Caco-2 (cell line): Measurements from ENCODE around the gene ARPC5L. TPM values are rescaled to one million over a fixed set of nuclear protein-coding genes. Genes with fewer than 3 reads are reported as not detected.
"Not testable (repeated sequence)": the region's sequence is repeated elsewhere in the genome, so short reads cannot be mapped to it uniquely, and the experiment has no call there.

Source experiments
- BruUV-seq: library from RNA; stranded (reverse); fragments of 400-500 nt; replicated peaks from 2 replicates; lab custom pipeline; 2021; lab: Mats Ljungman, UMichigan
- CTCF ChIA-PET: fragments of 300-600 bp; sonication (Branson Sonifier 250); formaldehyde crosslinking; loops from one replicate; lab custom pipeline; 2022; ENCODE audit warnings: antibody characterized with exemption; lab: Charles Lee
- POLR2A ChIA-PET: fragments of 300-600 bp; sonication (Branson Sonifier 250); formaldehyde crosslinking; loops from one replicate; lab custom pipeline; 2022; ENCODE audit warnings: antibody characterized with exemption; lab: Charles Lee
- DNase-seq, 2 experiments: peaks; one replicate each; pipeline versions ENCODE4 v3.0.0 to v3.0.0-alpha.2; 2020 to 2022
- H3K27me3 ChIP-seq: replicated peaks from 2 replicates; pipeline ENCODE4 v1.6.0; 2011; ENCODE audit warnings: low read length; ENCODE audit not compliant: control insufficient read depth, insufficient read depth
- H3K36me3 ChIP-seq: 2 replicates; pipeline ENCODE4 v1.5.1; 2011; ENCODE audit warnings: low read length; ENCODE audit not compliant: control insufficient read depth, insufficient read depth
- H3K4me1 ChIP-seq: fragments of 250-450 bp; sonication (Bioruptor Pico); 2 replicates; pipeline ENCODE4 v1.5.1; 2020; ENCODE audit warnings: mild to moderate bottlenecking
- H3K4me3 ChIP-seq: 2 replicates; pipeline ENCODE4 v1.5.1; 2011; ENCODE audit warnings: low read depth, mild to moderate bottlenecking, control low read depth, low read length
- H3K9me3 ChIP-seq: fragments of 250-450 bp; sonication (Bioruptor Pico); 2 replicates; pipeline ENCODE4 v1.5.1; 2020; ENCODE audit warnings: mild to moderate bottlenecking, moderate library complexity
- H3K27ac Mint-ChIP-seq: one replicate; pipeline ENCODE4 v1.8.0; 2022; ENCODE audit warnings: mixed read lengths; ENCODE audit not compliant: unreplicated experiment
- H3K27me3 Mint-ChIP-seq: one replicate; pipeline ENCODE4 v1.8.0; 2022; ENCODE audit warnings: mixed read lengths; ENCODE audit not compliant: insufficient read depth, unreplicated experiment
- H3K36me3 Mint-ChIP-seq: one replicate; pipeline ENCODE4 v1.8.0; 2022; ENCODE audit warnings: mild to moderate bottlenecking, mixed read lengths; ENCODE audit not compliant: insufficient read depth, unreplicated experiment
- H3K4me1 Mint-ChIP-seq: one replicate; pipeline ENCODE4 v1.8.0; 2022; ENCODE audit warnings: low read depth, mixed read lengths; ENCODE audit not compliant: unreplicated experiment
- H3K4me3 Mint-ChIP-seq: one replicate; pipeline ENCODE4 v1.8.0; 2022; ENCODE audit warnings: mild to moderate bottlenecking, moderate library complexity, mixed read lengths; ENCODE audit not compliant: unreplicated experiment
- H3K9me3 Mint-ChIP-seq: one replicate; pipeline ENCODE4 v1.8.0; 2022; ENCODE audit warnings: mixed read lengths; ENCODE audit not compliant: unreplicated experiment
- intact Hi-C: fragments of 100-400 bp; cut with micrococcal nuclease; formaldehyde crosslinking; loops from one replicate; pipeline ENCODE4 v1.10.0; 2022; ENCODE audit not compliant: unreplicated experiment
- total RNA-seq: library from RNA; stranded (reverse); gene quantifications from 2 replicates; pipeline ENCODE4 v1.2.3, GENCODE V29; 2022
- TF ChIP-seq, protein P1 (sequence below), 2 experiments: fragments of 200-600 bp in 1 of 2; IDR thresholded peaks; 1 replicate in 1 of 2; 2 replicates in 1 of 2; pipeline versions ENCODE4 v1.5.1 to v1.8.0; 2011 to 2022; ENCODE audit warnings: antibody characterized with exemption in 1 of 2, control low read depth in 1 of 2, inconsistent platforms in 1 of 2, low read depth in 1 of 2, low read length in 1 of 2, mild to moderate bottlenecking in 1 of 2, moderate library complexity in 1 of 2; ENCODE audit not compliant: insufficient read depth in 1 of 2, severe bottlenecking in 1 of 2, unreplicated experiment in 1 of 2

Gene ARPC5L
- total RNA-seq, 1 experiment from 2014 or later = 60.1 TPM

GRCh38 chr9:124831642-124832364, 30.1 kb upstream of the ARPC5L start:
- no TSS peak for BruUV-seq
- no peaks in the 10 kb centered on the region for H3K4me1 Mint-ChIP-seq
- TF ChIP-seq, protein P1, sequence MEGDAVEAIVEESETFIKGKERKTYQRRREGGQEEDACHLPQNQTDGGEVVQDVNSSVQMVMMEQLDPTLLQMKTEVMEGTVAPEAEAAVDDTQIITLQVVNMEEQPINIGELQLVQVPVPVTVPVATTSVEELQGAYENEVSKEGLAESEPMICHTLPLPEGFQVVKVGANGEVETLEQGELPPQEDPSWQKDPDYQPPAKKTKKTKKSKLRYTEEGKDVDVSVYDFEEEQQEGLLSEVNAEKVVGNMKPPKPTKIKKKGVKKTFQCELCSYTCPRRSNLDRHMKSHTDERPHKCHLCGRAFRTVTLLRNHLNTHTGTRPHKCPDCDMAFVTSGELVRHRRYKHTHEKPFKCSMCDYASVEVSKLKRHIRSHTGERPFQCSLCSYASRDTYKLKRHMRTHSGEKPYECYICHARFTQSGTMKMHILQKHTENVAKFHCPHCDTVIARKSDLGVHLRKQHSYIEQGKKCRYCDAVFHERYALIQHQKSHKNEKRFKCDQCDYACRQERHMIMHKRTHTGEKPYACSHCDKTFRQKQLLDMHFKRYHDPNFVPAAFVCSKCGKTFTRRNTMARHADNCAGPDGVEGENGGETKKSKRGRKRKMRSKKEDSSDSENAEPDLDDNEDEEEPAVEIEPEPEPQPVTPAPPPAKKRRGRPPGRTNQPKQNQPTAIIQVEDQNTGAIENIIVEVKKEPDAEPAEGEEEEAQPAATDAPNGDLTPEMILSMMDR (IDR thresholded peaks at IDR 0.05; ENCODE audit: insufficient read depth in 1 of 2, low read depth in 1 of 2, low read length in 1 of 2, severe bottlenecking in 1 of 2, unreplicated experiment in 1 of 2) = no peak
- Histone ChIP-seq H3K36me3 (no peaks in the 10 kb centered on the region), H3K4me1 (peaks cover 8% of the 10 kb centered on the region; the same call in 1 of the 2 replicates), H3K9me3 (no peaks in the 10 kb centered on the region), H3K4me3 (no peak overlapping the region), H3K27me3 (no peaks in the 10 kb centered on the region)
- H3K36me3 Mint-ChIP-seq = no peaks in the 10 kb centered on the region
- H3K27ac Mint-ChIP-seq = no peak overlapping the region
- POLR2A ChIA-PET = no interaction called here
- DNase-seq = no peak
- H3K4me3 Mint-ChIP-seq = no peak overlapping the region
- no peaks in the 10 kb centered on the region for H3K9me3 Mint-ChIP-seq
- H3K27me3 Mint-ChIP-seq = no peaks in the 10 kb centered on the region
- intact Hi-C loops = no loop called here
- CTCF ChIA-PET = no interaction called here

- Histone ChIP-seq H3K4me1 (peaks cover 8% of the 10 kb centered on the region; the same call in 1 of the 2 replicates), H3K27me3 (no peaks in the 10 kb centered on the region), H3K4me3 (no peak overlapping the region), H3K36me3 (no peaks in the 10 kb centered on the region), H3K9me3 (no peaks in the 10 kb centered on the region)
- ChIA-PET CTCF (interaction anchor here (1.2 kb wide), 1 partner anchor 18 kb away, joined by 8 read pairs; the partner anchor contains the start of gene WDR38), POLR2A (no interaction called here)
- no peak overlapping the region for H3K27ac Mint-ChIP-seq
- no peak overlapping the region for H3K4me3 Mint-ChIP-seq
- intact Hi-C loops = no loop called here
- TF ChIP-seq, protein P1 (IDR thresholded peaks at IDR 0.05; ENCODE audit: insufficient read depth in 1 of 2, low read depth in 1 of 2, low read length in 1 of 2, severe bottlenecking in 1 of 2, unreplicated experiment in 1 of 2) = no peak
- H3K27me3 Mint-ChIP-seq = no peaks in the 10 kb centered on the region
- no TSS peak for BruUV-seq
- no peaks in the 10 kb centered on the region for H3K4me1 Mint-ChIP-seq
- no peak for DNase-seq
- H3K36me3 Mint-ChIP-seq = no peaks in the 10 kb centered on the region
- no peaks in the 10 kb centered on the region for H3K9me3 Mint-ChIP-seq
Observed at GRCh38 chr9:124834591-124834990, 27.3 kb upstream of the ARPC5L start.

GRCh38 chr9:124835026-124835557, 26.8 kb upstream of the ARPC5L start:
- H3K4me3 ChIP-seq = no peak overlapping the region
- DNase-seq = no peak
- H3K36me3 Mint-ChIP-seq = no peaks in the 10 kb centered on the region
- POLR2A ChIA-PET = no interaction called here
- H3K4me1 ChIP-seq = peaks cover 8% of the 10 kb centered on the region; the same call in 1 of the 2 replicates
- TF ChIP-seq, protein P1 (IDR thresholded peaks at IDR 0.05; ENCODE audit: insufficient read depth in 1 of 2, low read depth in 1 of 2, low read length in 1 of 2, severe bottlenecking in 1 of 2, unreplicated experiment in 1 of 2) = no peak
- H3K9me3 ChIP-seq = no peaks in the 10 kb centered on the region
- intact Hi-C loops = no loop called here
- no peak overlapping the region for H3K27ac Mint-ChIP-seq
- no peaks in the 10 kb centered on the region for H3K36me3 ChIP-seq
- BruUV-seq = no TSS peak
- no peaks in the 10 kb centered on the region for H3K4me1 Mint-ChIP-seq
- H3K27me3 Mint-ChIP-seq = no peaks in the 10 kb centered on the region
- CTCF ChIA-PET = interaction anchor here (1.2 kb wide), 1 partner anchor 18 kb away, joined by 8 read pairs; the partner anchor contains the start of gene WDR38
- no peak overlapping the region for H3K4me3 Mint-ChIP-seq
- no peaks in the 10 kb centered on the region for H3K27me3 ChIP-seq
- no peaks in the 10 kb centered on the region for H3K9me3 Mint-ChIP-seq

GRCh38 chr9:124838132-124838531, 23.8 kb upstream of the ARPC5L start:
- H3K36me3 Mint-ChIP-seq, H3K36me3 ChIP-seq, H3K4me3 Mint-ChIP-seq, H3K4me1 Mint-ChIP-seq, DNase-seq, H3K9me3 ChIP-seq, H3K9me3 Mint-ChIP-seq, H3K4me1 ChIP-seq, H3K4me3 ChIP-seq, BruUV-seq, H3K27me3 ChIP-seq, intact Hi-C loops, H3K27me3 Mint-ChIP-seq, H3K27ac Mint-ChIP-seq, POLR2A ChIA-PET: not testable (repeated sequence)
- CTCF ChIA-PET = interaction anchor here (0.6 to 1.7 kb wide), 2 partner anchors 14 to 448 kb away, joined by 3 to 4 read pairs; no protein-coding TSS in a partner anchor
